Panc1 (cell line): ENCODE results near the gene DAZAP1. TPM values are rescaled to one million over a fixed set of nuclear protein-coding genes. Genes with fewer than 3 reads are reported as not detected.
"Not testable (repeated sequence)": the region's sequence is repeated elsewhere in the genome, so short reads cannot be mapped to it uniquely, and the experiment has no call there.

ENCODE experiments used
- ATAC-seq: fragments of 200-7000 bp; cut with Tn5 transposase; 2 replicates; pipeline ENCODE4 v1.9.1; 2020; ENCODE audit warnings: mild to moderate bottlenecking, moderate library complexity
- BruUV-seq: library from RNA; stranded (reverse); fragments of 400-500 nt; replicated peaks from 2 replicates; lab custom pipeline; 2021; lab: Mats Ljungman, UMichigan
- CTCF ChIA-PET: fragments of 300-600 bp; sonication (Branson Sonifier 250); formaldehyde crosslinking; loops from one replicate; lab custom pipeline; 2022; ENCODE audit warnings: antibody characterized with exemption; lab: Charles Lee
- POLR2A ChIA-PET: fragments of 300-600 bp; sonication (Branson Sonifier 250); formaldehyde crosslinking; loops from one replicate; lab custom pipeline; 2022; ENCODE audit warnings: antibody characterized with exemption; lab: Charles Lee
- DNase-seq: peaks from one replicate; pipeline ENCODE4 v3.0.0-alpha.2; 2010; ENCODE audit warnings: low read depth, low spot score
- H3K27ac ChIP-seq: 2 replicates; pipeline ENCODE4 v1.5.1; 2011; ENCODE audit warnings: mild to moderate bottlenecking, low read length, inconsistent platforms
- H3K27me3 ChIP-seq: fragments of 200-500 bp; sonication (Bioruptor generic); 2 replicates; pipeline ENCODE4 v1.6.0; 2014; ENCODE audit warnings: low read length, inconsistent platforms; ENCODE audit not compliant: control insufficient read depth, insufficient read depth
- H3K36me3 ChIP-seq: fragments of 200-500 bp; sonication (Bioruptor generic); 2 replicates; pipeline ENCODE4 v1.5.1; 2014; ENCODE audit warnings: inconsistent platforms, mild to moderate bottlenecking, low read length, moderate library complexity; ENCODE audit not compliant: control insufficient read depth, insufficient read depth
- H3K4me1 ChIP-seq: 2 replicates; pipeline ENCODE4 v1.5.1; 2011; ENCODE audit warnings: inconsistent platforms, mild to moderate bottlenecking, low read length, moderate library complexity; ENCODE audit not compliant: control insufficient read depth, insufficient read depth
- H3K4me3 ChIP-seq, 2 experiments: 2 replicates each; pipeline ENCODE4 v1.5.1; 2011 to 2012; ENCODE audit warnings: low read depth in 2 of 2, low read length in 2 of 2, mild to moderate bottlenecking in 2 of 2, inconsistent platforms in 1 of 2, moderate library complexity in 1 of 2
- H3K9me3 ChIP-seq: fragments of 200-500 bp; sonication (Bioruptor generic); 2 replicates; pipeline ENCODE4 v1.5.1; 2014; ENCODE audit warnings: low read depth, mild to moderate bottlenecking, inconsistent platforms, low read length, moderate library complexity; ENCODE audit not compliant: control insufficient read depth, insufficient read depth
- CTCF ChIP-seq: fragments of 450-650 bp; IDR thresholded peaks from 2 replicates; pipeline ENCODE4 v1.5.1; 2017; ENCODE audit warnings: mild to moderate bottlenecking
- POLR2AphosphoS5 ChIP-seq: IDR thresholded peaks from 2 replicates; pipeline ENCODE4 v1.6.1; 2012; ENCODE audit warnings: mild to moderate bottlenecking, low read depth, low read length, moderate library complexity
- REST ChIP-seq, 2 experiments: IDR thresholded peaks; 2 replicates each; pipeline ENCODE4 v1.6.1; 2011 to 2012; ENCODE audit warnings: low read depth in 2 of 2, control low read depth in 1 of 2, low read length in 1 of 2, mild to moderate bottlenecking in 1 of 2, moderate library complexity in 1 of 2; ENCODE audit not compliant: insufficient read depth in 1 of 2
- SIN3A ChIP-seq: IDR thresholded peaks from 2 replicates; pipeline ENCODE4 v1.6.1; 2012; ENCODE audit warnings: low read depth, mild to moderate bottlenecking, low read length, moderate library complexity, borderline replicate concordance; ENCODE audit not compliant: insufficient read depth
- TCF7L2 ChIP-seq: IDR thresholded peaks from 2 replicates; pipeline ENCODE4 v1.6.1; 2011; ENCODE audit warnings: mild to moderate bottlenecking, low read depth, low read length, inconsistent platforms
- in situ Hi-C: cut with HindIII; loops from 2 replicates; pipeline ENCODE4 v1.10.0; 2016; ENCODE audit warnings: low sequenced_read_pairs, low pct_unique_long_range_greater_than_20kb
- intact Hi-C: fragments of 100-400 bp; cut with micrococcal nuclease; formaldehyde crosslinking; loops from one replicate; pipeline ENCODE4 v1.10.0; 2022; ENCODE audit not compliant: unreplicated experiment
- total RNA-seq: library from RNA; stranded (reverse); gene quantifications from one replicate; pipeline ENCODE4 v1.2.1, GENCODE V29; 2021; ENCODE audit not compliant: unreplicated experiment

The DAZAP1 gene
- total RNA-seq, 1 experiment from 2014 or later = 195 TPM

- no peak for ATAC-seq
- Histone ChIP-seq H3K27ac (no peak overlapping the region), H3K4me3 (no peak overlapping the region), H3K36me3 (peaks cover 3% of the 10 kb centered on the region; the same call in 1 of the 2 replicates), H3K27me3 (no peaks in the 10 kb centered on the region), H3K4me1 (peaks cover 24% of the 10 kb centered on the region), H3K9me3 (no peaks in the 10 kb centered on the region)
- TF ChIP-seq REST (IDR thresholded peaks at IDR 0.05; ENCODE audit: insufficient read depth in 1 of 2, low read depth in 2 of 2, low read length in 1 of 2) (no peak), TCF7L2 (no peak), CTCF (no peak), POLR2AphosphoS5 (no peak), SIN3A (no peak)
- CTCF ChIA-PET = no interaction called here
- no TSS peak for BruUV-seq
- intact Hi-C loops = no loop called here
- POLR2A ChIA-PET = no interaction called here
- in situ Hi-C loops = no loop called here
- DNase-seq = no peak
Measured at GRCh38 chr19:1418496-1418775, 11.1 kb downstream of the DAZAP1 start.

- H3K4me3 ChIP-seq = no peak overlapping the region
- no peaks in the 10 kb centered on the region for H3K9me3 ChIP-seq
- peaks cover 24% of the 10 kb centered on the region for H3K4me1 ChIP-seq
- no peak overlapping the region for H3K27ac ChIP-seq
- intact Hi-C loops (no loop called here), in situ Hi-C loops (no loop called here)
- DNase-seq = no peak
- H3K36me3 ChIP-seq = peaks cover 3% of the 10 kb centered on the region; the same call in 1 of the 2 replicates
- no peaks in the 10 kb centered on the region for H3K27me3 ChIP-seq
- ChIA-PET CTCF (no interaction called here), POLR2A (no interaction called here)
- no TSS peak for BruUV-seq
- ATAC-seq = no peak
- no peak for TF ChIP-seq TCF7L2
- TF ChIP-seq CTCF = no peak
- no peak for TF ChIP-seq POLR2AphosphoS5
- no peak for TF ChIP-seq REST (IDR thresholded peaks at IDR 0.05; ENCODE audit: insufficient read depth in 1 of 2, low read depth in 2 of 2, low read length in 1 of 2)
- TF ChIP-seq SIN3A = no peak
Measured at GRCh38 chr19:1418951-1419738, 11.8 kb downstream of the DAZAP1 start.

GRCh38 chr19:1420085-1420484 lies 12.7 kb downstream of the DAZAP1 start:
- CTCF ChIA-PET, H3K27ac ChIP-seq, H3K9me3 ChIP-seq, H3K27me3 ChIP-seq, H3K4me3 ChIP-seq, DNase-seq, ATAC-seq, intact Hi-C loops, in situ Hi-C loops, BruUV-seq, POLR2A ChIA-PET, H3K36me3 ChIP-seq: not testable (repeated sequence)
- H3K4me1 ChIP-seq = peaks cover 20% of the 10 kb centered on the region
